Measurements from ENCODE around the gene SERINC4. TPM values are rescaled to one million over a fixed set of nuclear protein-coding genes. Genes with fewer than 3 reads are reported as not detected.

The SERINC4 gene
- total RNA-seq, 6 experiments from 2014 or later: 0.22 to 0.26 TPM; not detected in 4

GRCh38 chr15:43791993-43792760, 7.8 kb downstream of the SERINC4 start, which contains the start of gene SERF2:
SERF2 (plus strand) TSS chr15:43792320; CDS start chr15:43792377, 57 bp downstream.
- WGBS (ENCODE audit: insufficient coverage, low coverage, low lambda C conversion rate, missing lambda C conversion rate): under 1% methylated on average over 23 of the region's 66 CpGs
- Histone ChIP-seq H3K27me3 (no peaks in the 10 kb centered on the region), H3K4me1 (peaks cover 0 to 21% (median 8%) of the 10 kb centered on the region in 4 donors), H3K27ac (peak within 1 kb of the TSS; percentile 98 to 99 (median 99)), H3K4me3 (peak within 1 kb of the TSS; percentile 90 to 94 (median 93)), H3K36me3 (peaks cover 0 to 30% (median 15%) of the 10 kb centered on the region in 4 donors), H3K9me3 (no peaks in the 10 kb centered on the region)
- no peak for TF ChIP-seq CTCF (IDR thresholded peaks at IDR 0.05)
- peak; percentile 99 for TF ChIP-seq POLR2A (IDR thresholded peaks at IDR 0.05)
- peak; percentile 100 for DNase-seq
- intact Hi-C loops (cut with DNase I): no loop called here
- peak; percentile 89 to 98 (median 96) for ATAC-seq

- peaks cover 0 to 19% (median 6%) of the 10 kb centered on the region in 4 donors for H3K4me1 ChIP-seq
- WGBS (ENCODE audit: insufficient coverage, low coverage, low lambda C conversion rate, missing lambda C conversion rate): 93% methylated on average over 2 of the region's 3 CpGs
- peak overlapping the region in 1 of 3 donors; percentile 30 for H3K27ac ChIP-seq
- intact Hi-C loops (cut with DNase I): no loop called here
- no peak overlapping the region for H3K4me3 ChIP-seq
- ATAC-seq (no peak), DNase-seq (no peak)
- no peaks in the 10 kb centered on the region for H3K9me3 ChIP-seq
- peaks cover 0 to 10% (median 7%) of the 10 kb centered on the region in 4 donors for H3K36me3 ChIP-seq
- TF ChIP-seq CTCF (IDR thresholded peaks at IDR 0.05): no peak
- TF ChIP-seq POLR2A (IDR thresholded peaks at IDR 0.05): no peak
- no peaks in the 10 kb centered on the region for H3K27me3 ChIP-seq
These were observed 10.6 kb downstream of the SERINC4 start for GRCh38 chr15:43789409-43789808.

GRCh38 chr15:43779016-43779415, 21.0 kb downstream of the SERINC4 start:
- DNase-seq (no peak), ATAC-seq (no peak)
- TF ChIP-seq CTCF (IDR thresholded peaks at IDR 0.05) (no peak), POLR2A (IDR thresholded peaks at IDR 0.05) (no peak)
- Histone ChIP-seq H3K9me3 (no peaks in the 10 kb centered on the region), H3K4me3 (no peak overlapping the region), H3K36me3 (no peaks in the 10 kb centered on the region), H3K27me3 (no peaks in the 10 kb centered on the region), H3K4me1 (peaks cover 0 to 7% (median 2%) of the 10 kb centered on the region in 4 donors), H3K27ac (no peak overlapping the region)
- WGBS (ENCODE audit: insufficient coverage, low coverage, low lambda C conversion rate, missing lambda C conversion rate): 82% methylated on average over 1 of the region's 1 CpG
- intact Hi-C loops (cut with DNase I): no loop called here

- no peaks in the 10 kb centered on the region for H3K27me3 ChIP-seq
- no peak for TF ChIP-seq POLR2A (IDR thresholded peaks at IDR 0.05)
- peak; percentile 63 to 81 (median 80) for TF ChIP-seq CTCF (IDR thresholded peaks at IDR 0.05)
- 0% methylated on average over 7 of the region's 31 CpGs for WGBS (ENCODE audit: insufficient coverage, low coverage, low lambda C conversion rate, missing lambda C conversion rate)
- H3K4me1 ChIP-seq: peaks cover 0 to 7% (median 2%) of the 10 kb centered on the region in 4 donors
- peak overlapping the region; percentile 74 to 81 (median 80) for H3K27ac ChIP-seq
- DNase-seq: peak; percentile 87 to 90 (median 88)
- H3K9me3 ChIP-seq: no peaks in the 10 kb centered on the region
- peaks cover 4 to 15% (median 9%) of the 10 kb centered on the region in 4 donors for H3K36me3 ChIP-seq
- intact Hi-C loops (cut with DNase I): no loop called here
- peak; percentile 72 to 83 (median 80) for ATAC-seq
- H3K4me3 ChIP-seq: peak overlapping the region; percentile 54 to 69 (median 63)
These were observed 22.6 kb downstream of the SERINC4 start for GRCh38 chr15:43777267-43777914.

Measured in right lobe of liver (tissue), 6 donors.